Measurements from ENCODE around the gene SLC25A33. TPM values are rescaled to one million over a fixed set of nuclear protein-coding genes. Genes with fewer than 3 reads are reported as not detected.
"Not testable (repeated sequence)": the region's sequence is repeated elsewhere in the genome, so short reads cannot be mapped to it uniquely, and the experiment has no call there.

Gene SLC25A33
- polyA plus RNA-seq, 4 donors = 2.7 to 6.3 (median 4.2) TPM

DNA sequence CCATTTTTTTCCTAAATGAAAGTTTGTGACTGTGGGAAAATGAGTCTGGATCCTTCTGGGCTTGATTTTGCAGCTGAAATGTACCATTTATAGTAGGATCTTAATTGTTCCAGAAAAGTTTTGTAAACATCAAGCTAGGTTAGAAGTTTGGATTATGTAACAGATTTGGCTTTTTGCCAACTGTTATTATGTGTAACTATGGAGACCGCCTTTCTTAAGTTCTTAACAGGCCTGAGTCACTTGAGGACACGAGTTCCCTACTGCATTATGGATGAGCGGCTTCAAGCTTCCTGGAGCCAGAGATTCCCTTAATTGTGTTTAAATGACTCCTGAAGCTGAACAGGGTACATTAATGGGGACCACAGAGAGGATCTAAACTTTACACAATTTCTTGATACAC lies 22.2 kb downstream of the SLC25A33 start:
- FAIRE-seq (no peak), DNase-seq (peak; percentile 75 to 89)
- peaks cover 0 to 30% (median 0%) of the 10 kb centered on the region in 3 donors for H3K36me3 ChIP-seq (ENCODE audit: control insufficient read depth in 3 of 3, insufficient read depth in 2 of 3, low read depth in 1 of 3, low read length in 3 of 3)
- no peak overlapping the region for H3K4me3 ChIP-seq (ENCODE audit: low read depth in 1 of 3, low read length in 3 of 3)
- H3K27ac ChIP-seq (ENCODE audit: low read depth in 1 of 3, low read length in 2 of 3) = no peak overlapping the region
- H3K27me3 ChIP-seq (ENCODE audit: control insufficient read depth in 3 of 3, insufficient read depth in 3 of 3, low read length in 3 of 3) = no peaks in the 10 kb centered on the region
- no peaks in the 10 kb centered on the region for H3K9me3 ChIP-seq (ENCODE audit: control insufficient read depth in 2 of 2, insufficient read depth in 1 of 2, low read depth in 1 of 2, low read length in 1 of 2)
- H3K4me1 ChIP-seq (ENCODE audit: control insufficient read depth in 3 of 3, insufficient read depth in 2 of 3, low read depth in 1 of 3, low read length in 2 of 3) = no peaks in the 10 kb centered on the region
- WGBS, 3 donors = 1 to 21% (median 14%) methylated on average over 3 of the region's 3 CpGs

DNA sequence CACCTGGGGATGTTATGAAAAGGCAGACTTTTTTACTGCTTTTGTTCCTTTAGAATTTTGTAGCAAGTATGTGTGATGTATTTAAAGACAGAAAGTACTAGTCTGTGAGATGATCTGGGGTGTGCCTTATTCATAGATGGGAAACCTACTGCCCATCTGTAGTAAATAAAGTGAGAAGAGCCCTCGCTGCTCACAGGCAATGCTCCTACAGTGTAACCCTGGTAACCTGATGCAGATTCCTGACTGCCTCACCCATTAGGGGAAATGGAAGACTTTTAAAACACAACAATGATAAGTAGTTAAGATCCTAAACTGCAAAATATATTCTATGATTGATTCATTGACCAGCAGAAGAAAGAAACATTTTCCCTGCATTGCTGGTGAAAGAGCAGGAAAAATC lies 30.0 kb downstream of the SLC25A33 start:
- Histone ChIP-seq H3K36me3 (ENCODE audit: control insufficient read depth in 3 of 3, insufficient read depth in 2 of 3, low read depth in 1 of 3, low read length in 3 of 3) (peaks cover 0 to 30% (median 2%) of the 10 kb centered on the region in 3 donors), H3K4me3 (ENCODE audit: low read depth in 1 of 3, low read length in 3 of 3) (no peak overlapping the region), H3K9me3 (ENCODE audit: control insufficient read depth in 2 of 2, insufficient read depth in 1 of 2, low read depth in 1 of 2, low read length in 1 of 2) (no peaks in the 10 kb centered on the region), H3K27me3 (ENCODE audit: control insufficient read depth in 3 of 3, insufficient read depth in 3 of 3, low read length in 3 of 3) (no peaks in the 10 kb centered on the region), H3K4me1 (ENCODE audit: control insufficient read depth in 3 of 3, insufficient read depth in 2 of 3, low read depth in 1 of 3, low read length in 2 of 3) (no peaks in the 10 kb centered on the region), H3K27ac (ENCODE audit: low read depth in 1 of 3, low read length in 2 of 3) (no peak overlapping the region)
- WGBS, 3 donors = 84 to 91% (median 85%) methylated on average over 1 of the region's 1 CpG
- FAIRE-seq (no peak), DNase-seq (no peak)

DNA sequence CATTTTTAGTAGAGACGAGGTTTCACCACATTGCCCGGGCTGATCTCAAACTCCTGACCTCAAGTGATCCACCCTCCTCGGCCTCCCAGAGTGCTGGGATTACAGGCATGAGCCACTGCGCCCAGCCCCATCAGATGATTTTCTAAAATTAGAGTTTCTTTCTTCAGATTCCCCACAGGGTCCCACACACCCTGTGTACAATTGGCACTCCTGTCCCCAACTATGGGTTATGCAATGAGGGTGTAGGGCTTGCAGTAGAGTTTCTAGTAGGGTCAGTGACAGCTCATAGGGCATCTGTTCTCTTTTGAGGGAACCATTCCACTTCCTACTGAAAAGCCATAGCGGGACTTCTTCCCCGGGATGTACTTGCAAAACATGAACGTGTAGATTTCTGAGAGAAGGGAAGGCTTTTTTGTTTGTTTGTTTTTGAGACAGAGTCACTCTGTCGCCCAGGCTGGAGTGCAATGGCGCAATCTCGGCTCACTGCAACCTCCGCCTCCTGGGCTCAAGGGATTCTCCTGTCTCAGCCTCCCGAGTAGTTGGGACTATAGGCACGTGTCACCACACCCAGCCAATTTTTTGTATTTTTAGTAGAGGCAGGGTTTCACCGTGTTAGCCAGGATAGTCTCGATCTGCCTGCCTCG lies 31.7 kb downstream of the SLC25A33 start:
- not testable (repeated sequence) for H3K4me1 ChIP-seq (ENCODE audit: control insufficient read depth in 3 of 3, insufficient read depth in 2 of 3, low read depth in 1 of 3, low read length in 2 of 3); DNase-seq; H3K4me3 ChIP-seq (ENCODE audit: low read depth in 1 of 3, low read length in 3 of 3); H3K27ac ChIP-seq (ENCODE audit: low read depth in 1 of 3, low read length in 2 of 3); H3K27me3 ChIP-seq (ENCODE audit: control insufficient read depth in 3 of 3, insufficient read depth in 3 of 3, low read length in 3 of 3); FAIRE-seq; H3K9me3 ChIP-seq (ENCODE audit: control insufficient read depth in 2 of 2, insufficient read depth in 1 of 2, low read depth in 1 of 2, low read length in 1 of 2)
- peaks cover 0 to 26% (median 2%) of the 10 kb centered on the region in 3 donors for H3K36me3 ChIP-seq (ENCODE audit: control insufficient read depth in 3 of 3, insufficient read depth in 2 of 3, low read depth in 1 of 3, low read length in 3 of 3)
- 89 to 94% (median 92%) methylated on average over 16 of the region's 16 CpGs for WGBS, 3 donors

DNA sequence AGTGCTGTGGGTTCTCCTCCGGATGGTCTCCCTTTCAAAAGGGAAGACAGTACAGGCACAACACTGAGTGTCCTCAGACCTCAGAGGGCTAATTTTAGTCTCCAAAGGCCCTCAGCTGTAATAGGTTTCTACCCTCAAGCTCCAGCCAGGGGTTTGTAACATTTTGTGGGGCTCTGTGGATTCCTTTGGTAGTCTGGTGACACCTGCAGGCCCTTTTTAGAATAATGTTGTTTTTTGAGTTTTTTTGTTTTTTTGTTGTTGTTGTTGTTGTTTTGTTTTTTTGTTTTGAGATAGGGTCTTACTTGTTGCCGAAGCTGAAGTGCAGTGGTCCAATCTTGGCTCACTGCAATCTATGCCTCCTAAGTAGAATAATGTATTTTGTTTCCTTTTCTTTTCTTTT lies 34.5 kb downstream of the SLC25A33 start:
- peaks cover 0 to 27% (median 6%) of the 10 kb centered on the region in 3 donors for H3K36me3 ChIP-seq (ENCODE audit: control insufficient read depth in 3 of 3, insufficient read depth in 2 of 3, low read depth in 1 of 3, low read length in 3 of 3)
- DNase-seq (no peak), FAIRE-seq (no peak)
- no peak overlapping the region for H3K4me3 ChIP-seq (ENCODE audit: low read depth in 1 of 3, low read length in 3 of 3)
- H3K9me3 ChIP-seq (ENCODE audit: control insufficient read depth in 2 of 2, insufficient read depth in 1 of 2, low read depth in 1 of 2, low read length in 1 of 2) = no peaks in the 10 kb centered on the region
- H3K27me3 ChIP-seq (ENCODE audit: control insufficient read depth in 3 of 3, insufficient read depth in 3 of 3, low read length in 3 of 3) = no peaks in the 10 kb centered on the region
- H3K4me1 ChIP-seq (ENCODE audit: control insufficient read depth in 3 of 3, insufficient read depth in 2 of 3, low read depth in 1 of 3, low read length in 2 of 3) = peaks cover 0 to 15% (median 0%) of the 10 kb centered on the region in 3 donors
- WGBS, 3 donors = 76 to 94% (median 87%) methylated on average over 2 of the region's 2 CpGs
- H3K27ac ChIP-seq (ENCODE audit: low read depth in 1 of 3, low read length in 2 of 3) = no peak overlapping the region

DNA sequence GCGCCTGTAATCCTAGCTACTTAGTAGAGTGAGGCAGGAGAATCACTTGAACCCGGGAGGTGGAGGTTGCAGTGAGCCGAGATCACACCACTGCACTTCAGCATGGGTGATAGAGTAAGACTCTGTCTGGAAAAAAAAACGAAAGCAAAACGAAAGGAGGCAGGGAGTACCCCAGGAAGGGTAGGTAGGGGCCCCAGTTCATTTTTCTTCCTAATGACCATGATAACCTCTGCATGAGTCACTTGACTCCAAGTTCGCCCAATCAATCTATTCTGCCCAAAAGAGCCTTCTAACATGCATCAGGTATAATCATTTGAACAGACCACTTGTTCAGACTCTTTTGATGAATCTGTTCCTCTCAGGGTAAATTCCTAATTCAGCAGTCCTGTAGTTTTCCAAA lies 36.2 kb downstream of the SLC25A33 start:
- Histone ChIP-seq H3K27ac (ENCODE audit: low read depth in 1 of 3, low read length in 2 of 3) (peak overlapping the region in 1 of 3 donors; percentile 23), H3K4me1 (ENCODE audit: control insufficient read depth in 3 of 3, insufficient read depth in 2 of 3, low read depth in 1 of 3, low read length in 2 of 3) (peaks cover 0 to 15% (median 0%) of the 10 kb centered on the region in 3 donors), H3K9me3 (ENCODE audit: control insufficient read depth in 2 of 2, insufficient read depth in 1 of 2, low read depth in 1 of 2, low read length in 1 of 2) (no peaks in the 10 kb centered on the region), H3K36me3 (ENCODE audit: control insufficient read depth in 3 of 3, insufficient read depth in 2 of 3, low read depth in 1 of 3, low read length in 3 of 3) (peaks cover 2 to 40% (median 9%) of the 10 kb centered on the region in 3 donors), H3K4me3 (ENCODE audit: low read depth in 1 of 3, low read length in 3 of 3) (no peak overlapping the region), H3K27me3 (ENCODE audit: control insufficient read depth in 3 of 3, insufficient read depth in 3 of 3, low read length in 3 of 3) (no peaks in the 10 kb centered on the region)
- DNase-seq = peak in 1 of 2 donors; percentile 58
- FAIRE-seq = no peak
- WGBS, 3 donors = 75 to 79% (median 79%) methylated on average over 6 of the region's 6 CpGs

DNA sequence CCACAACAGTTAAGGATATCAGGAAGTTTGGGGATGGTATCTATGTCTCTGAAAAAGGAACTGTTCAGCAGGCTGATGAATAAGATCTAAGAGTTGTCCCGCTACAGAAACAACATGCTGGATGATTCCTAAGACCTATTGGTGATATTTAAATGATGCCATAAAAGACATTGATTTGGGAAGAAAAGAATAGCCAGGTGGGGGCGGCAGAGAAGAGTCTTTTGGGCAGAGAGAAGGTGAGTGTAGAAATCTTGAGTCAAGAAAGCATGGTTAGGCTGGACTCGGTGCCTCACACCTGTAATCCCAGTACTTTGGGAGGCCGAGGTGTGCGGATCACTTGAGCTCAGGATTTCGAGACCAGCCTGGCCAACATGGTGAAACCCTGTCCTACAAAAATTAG lies 37.6 kb downstream of the SLC25A33 start:
- H3K27me3 ChIP-seq (ENCODE audit: control insufficient read depth in 3 of 3, insufficient read depth in 3 of 3, low read length in 3 of 3) = no peaks in the 10 kb centered on the region
- H3K9me3 ChIP-seq (ENCODE audit: control insufficient read depth in 2 of 2, insufficient read depth in 1 of 2, low read depth in 1 of 2, low read length in 1 of 2) = no peaks in the 10 kb centered on the region
- FAIRE-seq (no peak), DNase-seq (no peak)
- H3K4me1 ChIP-seq (ENCODE audit: control insufficient read depth in 3 of 3, insufficient read depth in 2 of 3, low read depth in 1 of 3, low read length in 2 of 3) = peaks cover 0 to 15% (median 0%) of the 10 kb centered on the region in 3 donors
- peaks cover 2 to 35% (median 9%) of the 10 kb centered on the region in 3 donors for H3K36me3 ChIP-seq (ENCODE audit: control insufficient read depth in 3 of 3, insufficient read depth in 2 of 3, low read depth in 1 of 3, low read length in 3 of 3)
- 90 to 93% (median 90%) methylated on average over 6 of the region's 6 CpGs for WGBS, 3 donors
- no peak overlapping the region for H3K4me3 ChIP-seq (ENCODE audit: low read depth in 1 of 3, low read length in 3 of 3)
- no peak overlapping the region for H3K27ac ChIP-seq (ENCODE audit: low read depth in 1 of 3, low read length in 2 of 3)

DNA sequence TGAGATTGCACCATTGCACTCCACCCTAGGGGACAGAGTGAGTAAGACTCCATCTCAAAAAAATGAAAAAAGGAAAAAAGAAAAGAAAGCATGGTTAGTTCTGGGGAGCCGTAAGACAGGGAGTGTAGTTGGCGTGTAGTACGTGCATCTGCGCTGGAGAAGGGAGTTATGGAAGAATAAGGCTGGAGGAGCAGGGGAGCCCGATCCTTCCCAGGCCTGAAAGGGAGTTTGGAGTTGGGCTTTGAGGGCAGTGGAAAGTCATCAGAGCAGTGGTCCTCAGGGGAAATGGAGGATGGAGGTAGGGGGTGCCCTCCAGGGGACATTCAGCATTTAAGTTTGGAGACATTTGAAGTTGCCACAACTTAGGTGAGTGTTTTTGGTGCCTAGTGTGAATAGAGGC lies 38.2 kb downstream of the SLC25A33 start:
- Histone ChIP-seq H3K4me3 (ENCODE audit: low read depth in 1 of 3, low read length in 3 of 3) (no peak overlapping the region), H3K9me3 (ENCODE audit: control insufficient read depth in 2 of 2, insufficient read depth in 1 of 2, low read depth in 1 of 2, low read length in 1 of 2) (no peaks in the 10 kb centered on the region), H3K27ac (ENCODE audit: low read depth in 1 of 3, low read length in 2 of 3) (no peak overlapping the region), H3K4me1 (ENCODE audit: control insufficient read depth in 3 of 3, insufficient read depth in 2 of 3, low read depth in 1 of 3, low read length in 2 of 3) (peaks cover 0 to 15% (median 0%) of the 10 kb centered on the region in 3 donors), H3K36me3 (ENCODE audit: control insufficient read depth in 3 of 3, insufficient read depth in 2 of 3, low read depth in 1 of 3, low read length in 3 of 3) (peaks cover 2 to 38% (median 9%) of the 10 kb centered on the region in 3 donors), H3K27me3 (ENCODE audit: control insufficient read depth in 3 of 3, insufficient read depth in 3 of 3, low read length in 3 of 3) (no peaks in the 10 kb centered on the region)
- 89 to 96% (median 90%) methylated on average over 5 of the region's 5 CpGs for WGBS, 3 donors
- FAIRE-seq = no peak
- no peak for DNase-seq

DNA sequence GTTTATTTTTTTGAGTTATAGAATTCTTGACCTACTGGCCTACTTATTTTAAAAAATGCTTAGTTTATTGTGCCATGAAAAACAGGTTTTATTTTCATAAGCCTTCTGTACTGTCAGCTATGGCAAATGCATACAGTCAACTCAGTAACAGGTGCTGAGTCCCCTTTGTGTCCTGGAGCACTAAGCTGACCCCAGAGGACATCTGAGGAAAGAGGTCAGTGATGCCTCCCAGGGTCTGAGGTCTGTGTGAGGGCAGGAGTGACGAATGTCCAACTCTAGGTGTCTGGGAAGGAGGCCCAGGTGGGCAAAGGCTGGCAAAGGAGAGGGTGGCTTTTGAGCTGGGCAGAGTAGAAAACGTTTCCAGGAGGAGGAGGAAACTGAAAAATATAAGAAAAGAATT lies 41.7 kb downstream of the SLC25A33 start:
- no peak for FAIRE-seq
- whole genome bisulfite sequencing, 3 donors = 84 to 95% (median 91%) methylated on average over 2 of the region's 2 CpGs
- Histone ChIP-seq H3K9me3 (ENCODE audit: control insufficient read depth in 2 of 2, insufficient read depth in 1 of 2, low read depth in 1 of 2, low read length in 1 of 2) (no peaks in the 10 kb centered on the region), H3K36me3 (ENCODE audit: control insufficient read depth in 3 of 3, insufficient read depth in 2 of 3, low read depth in 1 of 3, low read length in 3 of 3) (peaks cover 2 to 42% (median 11%) of the 10 kb centered on the region in 3 donors), H3K27me3 (ENCODE audit: control insufficient read depth in 3 of 3, insufficient read depth in 3 of 3, low read length in 3 of 3) (no peaks in the 10 kb centered on the region), H3K4me1 (ENCODE audit: control insufficient read depth in 3 of 3, insufficient read depth in 2 of 3, low read depth in 1 of 3, low read length in 2 of 3) (peaks cover 0 to 6% (median 0%) of the 10 kb centered on the region in 3 donors), H3K4me3 (ENCODE audit: low read depth in 1 of 3, low read length in 3 of 3) (no peak overlapping the region), H3K27ac (ENCODE audit: low read depth in 1 of 3, low read length in 2 of 3) (no peak overlapping the region)
- no peak for DNase-seq
